HG03442 (cell line): ENCODE results near the gene BRAF.
"Not testable (repeated sequence)": the region's sequence is repeated elsewhere in the genome, so short reads cannot be mapped to it uniquely, and the experiment has no call there.

Experiments
- ATAC-seq: cut with Tn5 transposase; IDR thresholded peaks from one replicate; pipeline ENCODE4 v1.9.1; 2021; ENCODE audit warnings: mild to moderate bottlenecking, moderate library complexity; ENCODE audit not compliant: unreplicated experiment

Gene BRAF

DNA sequence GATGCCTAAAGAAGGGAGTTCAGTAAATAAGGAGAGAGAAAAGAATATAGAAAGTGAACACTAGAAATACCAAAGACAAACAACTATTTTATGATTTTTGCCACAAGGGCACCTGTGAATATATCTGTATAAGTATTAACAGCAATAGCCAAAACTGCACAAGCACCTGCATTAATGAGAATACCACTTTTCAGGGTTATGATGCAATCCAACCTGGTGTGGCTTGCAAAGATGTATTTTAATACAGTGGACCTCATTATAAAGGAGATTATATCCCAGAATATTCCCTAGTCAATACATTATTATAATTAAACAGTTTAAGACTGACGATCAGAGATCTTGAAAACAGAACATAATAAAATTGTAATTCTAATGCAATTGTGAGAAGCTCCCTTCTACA is 4.0 kb downstream of the BRAF start:
- ATAC-seq: no peak

DNA sequence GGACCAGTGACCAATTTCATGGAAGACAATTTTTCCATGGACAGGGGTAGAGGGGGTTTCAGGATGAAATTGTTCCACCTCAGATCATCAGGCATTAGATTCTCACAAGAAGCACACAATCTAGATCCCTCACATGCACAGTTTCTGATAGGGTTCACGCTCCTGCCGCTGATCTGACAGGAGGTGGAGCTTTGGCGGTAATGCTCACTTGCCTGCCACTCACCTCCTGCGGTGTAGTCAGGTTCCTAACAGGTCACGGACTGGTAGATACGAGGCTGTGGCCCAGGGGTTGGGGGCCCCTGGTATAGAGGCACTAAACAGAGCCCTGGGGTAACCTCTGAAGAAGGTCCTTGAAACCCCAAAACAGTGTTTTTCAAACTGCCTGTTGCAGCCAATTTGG is 6.5 kb downstream of the BRAF start:
- ATAC-seq: no peak

GRCh38 chr7:140917258-140917657 is 7.5 kb downstream of the BRAF start:
- ATAC-seq: no peak

DNA sequence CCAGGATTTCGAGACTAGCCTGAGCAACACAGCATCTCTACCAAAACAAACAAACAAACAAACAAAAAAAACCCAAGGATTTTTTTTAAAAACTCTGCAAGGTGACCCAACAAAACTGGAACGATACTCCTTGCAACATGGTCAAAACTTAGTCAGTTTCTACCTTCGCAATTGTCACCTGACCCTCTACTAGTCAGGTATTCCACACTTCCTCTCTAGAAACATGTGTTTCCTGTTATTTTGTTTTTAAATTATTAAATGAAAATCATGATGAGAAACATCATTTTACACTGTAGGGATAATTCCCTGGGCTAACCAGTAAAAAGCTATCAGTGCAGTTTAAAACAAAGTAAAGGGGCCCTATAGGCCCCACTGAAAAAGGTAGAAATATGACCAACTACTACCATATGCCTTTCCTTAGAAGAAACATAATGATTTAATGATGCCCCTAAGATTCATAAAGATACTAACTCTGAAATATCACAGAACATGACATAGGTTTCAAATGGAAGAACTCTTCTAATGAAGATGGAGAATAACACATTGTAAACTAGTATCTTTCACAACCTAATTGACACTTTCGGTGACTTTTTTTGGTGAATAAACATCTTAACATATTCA is 8.7 kb downstream of the BRAF start:
- ATAC-seq: no peak

DNA sequence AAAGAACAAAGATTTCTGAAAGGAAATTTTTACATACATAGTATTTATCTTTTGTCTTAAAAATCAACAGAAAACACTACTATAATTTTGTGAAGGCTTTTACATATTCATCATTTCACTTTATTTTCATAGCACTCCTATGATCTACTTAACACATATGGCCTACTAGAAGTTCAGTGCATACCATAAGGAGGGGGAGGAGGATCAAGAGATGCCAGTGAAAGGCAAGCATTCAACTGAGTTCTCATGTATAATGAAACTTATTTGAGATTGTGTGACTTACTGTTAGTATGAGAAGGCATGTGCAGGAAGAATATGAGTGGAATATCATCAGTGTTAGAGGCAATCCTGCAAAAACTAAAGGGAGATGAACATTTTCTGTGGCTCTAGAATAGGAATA is 10.6 kb downstream of the BRAF start:
- no peak for ATAC-seq

- ATAC-seq: not testable (repeated sequence)
Measured at GRCh38 chr7:140913596-140913928, 11.2 kb downstream of the BRAF start.

- no peak for ATAC-seq
Measured at GRCh38 chr7:140911746-140912145, 13.0 kb downstream of the BRAF start.

DNA sequence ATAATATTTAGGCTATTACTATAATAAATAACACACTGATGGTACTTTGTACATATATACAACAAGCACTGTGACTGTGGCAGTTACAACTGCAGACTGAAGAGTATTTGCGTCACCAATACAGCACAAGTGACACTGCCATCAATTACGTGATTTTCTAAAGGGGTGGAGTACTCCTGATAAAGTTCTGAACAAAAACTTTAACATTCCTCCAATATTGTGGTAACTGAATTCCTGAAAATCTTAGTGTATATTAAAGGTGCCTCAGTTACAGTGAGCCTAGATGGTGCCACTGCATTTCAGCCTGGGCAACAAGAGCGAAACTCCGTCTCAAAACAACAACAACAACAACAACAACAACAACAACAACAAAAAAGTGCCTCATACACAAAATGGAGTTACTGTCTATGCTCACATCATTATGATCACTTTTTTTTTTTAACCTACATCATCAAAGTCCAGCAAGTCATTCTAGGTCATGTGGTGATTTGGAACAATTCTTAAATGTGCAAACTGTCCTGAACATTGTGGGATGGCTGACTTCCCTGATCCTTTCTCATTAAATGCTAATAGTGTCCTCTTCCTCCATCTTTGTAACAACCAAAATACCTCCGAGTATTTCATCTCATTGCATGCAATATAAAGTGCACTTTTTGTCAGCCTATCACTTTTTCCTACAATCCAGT is 15.1 kb downstream of the BRAF start:
- ATAC-seq: no peak

DNA sequence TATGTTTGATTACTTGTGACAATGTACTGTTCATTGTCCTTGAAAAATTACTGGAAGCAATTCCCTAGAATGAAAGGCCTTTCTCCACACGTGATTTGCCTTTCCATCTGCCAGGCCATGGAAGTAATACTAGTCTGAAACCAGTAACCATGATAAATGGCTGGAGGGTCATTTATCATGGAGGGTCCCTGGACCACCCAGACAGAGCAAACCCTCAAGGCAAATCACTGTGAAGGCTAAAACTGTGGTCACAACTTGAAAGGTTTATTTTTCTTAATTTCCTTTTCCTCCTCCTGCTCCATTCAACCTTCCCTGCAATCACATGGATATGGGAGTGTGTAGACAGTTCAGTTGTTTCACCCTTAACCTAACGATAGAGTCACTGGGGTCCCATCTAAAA is 16.4 kb downstream of the BRAF start:
- no peak for ATAC-seq

- no peak for ATAC-seq
Measured at GRCh38 chr7:140903741-140904480, 20.8 kb downstream of the BRAF start.

- ATAC-seq: peak; percentile 70
Measured at GRCh38 chr7:140902303-140902953, 22.3 kb downstream of the BRAF start.

DNA sequence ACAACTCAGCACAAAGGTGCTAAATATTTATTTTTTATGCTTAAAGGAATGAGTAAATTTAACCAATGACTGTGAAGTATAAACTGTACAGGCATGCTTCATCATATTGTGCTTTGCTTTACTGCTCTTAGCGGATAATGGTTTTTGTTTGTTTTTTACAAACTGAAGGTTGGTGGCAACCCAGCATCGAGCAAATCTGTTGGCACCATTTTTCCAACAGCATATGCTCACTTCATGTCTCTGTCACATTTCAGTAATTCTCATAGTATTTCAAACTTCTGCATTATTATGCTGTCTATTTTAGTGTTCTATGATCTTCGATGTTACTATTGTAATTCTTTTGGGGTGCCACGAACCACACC is 22.8 kb downstream of the BRAF start:
- no peak for ATAC-seq

DNA sequence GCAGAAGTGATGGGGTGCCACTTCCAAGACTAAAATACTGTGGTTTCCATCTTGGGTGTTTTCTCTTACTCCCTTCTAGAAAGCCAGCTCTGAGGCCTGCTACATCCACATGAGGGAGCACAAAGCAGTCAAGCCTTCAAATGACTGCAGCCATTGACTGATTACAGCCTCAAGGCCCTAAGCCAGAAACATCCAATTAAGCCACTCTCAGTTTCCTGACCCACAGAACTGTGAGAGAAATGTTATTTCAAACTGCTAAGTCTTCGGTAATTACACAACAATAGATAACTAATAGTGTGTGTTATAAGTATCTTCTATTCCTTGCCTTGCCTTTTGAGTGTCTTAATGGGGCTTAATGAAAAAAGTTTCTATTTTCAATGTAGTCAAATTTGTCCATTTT is 24.8 kb downstream of the BRAF start:
- no peak for ATAC-seq

DNA sequence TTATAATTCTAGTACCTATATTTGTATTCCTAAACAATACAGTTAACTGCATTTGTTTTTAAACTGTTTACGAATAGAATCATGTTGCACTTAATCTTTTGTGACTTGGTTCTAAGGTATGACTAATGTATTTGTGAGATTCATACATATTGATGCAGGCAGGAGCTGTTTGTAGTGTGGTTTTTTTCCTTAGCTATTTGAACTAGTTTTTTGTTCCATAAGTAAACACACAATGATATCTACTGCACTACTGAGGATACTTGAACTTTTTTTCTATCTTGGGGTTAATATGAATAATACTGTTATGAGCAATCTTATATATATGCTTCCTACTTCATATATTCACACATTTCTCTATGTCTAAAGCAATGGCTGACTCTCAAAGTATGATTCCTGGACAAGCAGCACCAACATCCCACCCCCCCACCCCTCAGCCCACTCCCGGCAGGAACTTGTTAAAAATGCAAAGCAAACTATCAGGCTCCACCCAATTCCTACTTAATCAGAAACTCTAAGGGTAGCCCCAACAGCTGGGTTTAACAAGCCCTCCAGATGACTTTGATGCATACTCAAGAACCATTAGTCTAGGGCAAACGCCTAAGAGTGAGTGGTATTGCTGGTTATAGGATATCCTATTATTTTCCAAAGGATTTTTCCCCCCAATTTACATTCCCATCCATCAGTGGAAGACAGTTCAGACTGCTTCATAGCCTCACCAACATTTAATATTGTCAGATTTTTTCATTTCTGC is 25.8 kb downstream of the BRAF start:
- no peak for ATAC-seq

- ATAC-seq: no peak
Measured at GRCh38 chr7:140896996-140897395, 27.7 kb downstream of the BRAF start.

- no peak for ATAC-seq
Measured at GRCh38 chr7:140889645-140890044, 35.1 kb downstream of the BRAF start.

- no peak for ATAC-seq
Measured at GRCh38 chr7:140889150-140889549, 35.6 kb downstream of the BRAF start.

GRCh38 chr7:140888087-140888486 is 36.6 kb downstream of the BRAF start:
- ATAC-seq: no peak

DNA sequence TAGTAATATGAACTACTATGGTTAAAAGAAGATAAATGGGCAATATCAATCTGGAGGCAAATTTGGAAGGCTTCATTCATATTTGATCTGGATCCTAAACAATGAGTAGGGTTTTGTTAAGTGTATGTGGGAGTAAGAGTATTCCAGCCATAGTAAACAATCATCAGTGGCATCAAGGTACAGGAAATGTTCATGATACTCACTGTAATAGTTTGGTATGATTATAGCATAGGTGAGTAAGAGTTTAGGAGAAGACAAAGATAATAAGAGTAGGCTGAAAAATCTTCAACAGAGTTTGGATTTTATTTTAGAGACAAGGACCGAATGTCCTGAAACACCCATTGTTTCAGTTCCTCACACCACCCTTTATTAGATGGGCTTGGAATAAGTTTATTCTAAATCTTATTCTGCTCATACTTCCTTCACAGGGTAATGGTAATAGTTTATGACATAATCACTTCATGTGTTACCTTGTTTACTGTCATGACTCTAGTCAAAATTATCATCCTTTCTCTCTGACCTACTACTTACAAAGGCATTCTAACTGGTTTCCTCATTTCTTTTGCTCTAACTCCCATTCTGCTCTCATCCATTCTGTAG is 38.9 kb downstream of the BRAF start:
- no peak for ATAC-seq

- no peak for ATAC-seq
Measured at GRCh38 chr7:140883378-140883777, 41.4 kb downstream of the BRAF start.

DNA sequence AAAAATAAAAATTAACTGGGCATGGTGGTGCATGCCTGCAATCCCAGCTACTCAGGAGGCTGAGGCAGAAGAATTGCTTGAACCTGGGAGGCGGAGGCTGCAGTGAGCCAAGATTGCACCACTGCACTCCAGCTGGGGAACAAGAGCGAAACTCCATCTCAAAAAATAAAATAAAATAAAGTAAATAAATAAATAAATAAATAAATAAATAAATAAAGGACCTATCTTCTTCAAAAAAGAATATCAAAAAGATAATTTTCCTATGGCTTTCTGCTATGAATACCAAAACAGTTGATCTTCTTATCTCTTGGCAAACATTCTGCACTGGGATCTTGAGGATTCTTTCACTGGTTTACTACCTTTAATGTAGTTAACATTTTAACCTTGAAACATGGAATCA is 41.9 kb downstream of the BRAF start:
- not testable (repeated sequence) for ATAC-seq
